ENCODE measurements around the gene GGNBP2.
A peak's percentile ranks its signal among the peaks of the same experiment; 100 is the strongest.

Gene GGNBP2

DNA sequence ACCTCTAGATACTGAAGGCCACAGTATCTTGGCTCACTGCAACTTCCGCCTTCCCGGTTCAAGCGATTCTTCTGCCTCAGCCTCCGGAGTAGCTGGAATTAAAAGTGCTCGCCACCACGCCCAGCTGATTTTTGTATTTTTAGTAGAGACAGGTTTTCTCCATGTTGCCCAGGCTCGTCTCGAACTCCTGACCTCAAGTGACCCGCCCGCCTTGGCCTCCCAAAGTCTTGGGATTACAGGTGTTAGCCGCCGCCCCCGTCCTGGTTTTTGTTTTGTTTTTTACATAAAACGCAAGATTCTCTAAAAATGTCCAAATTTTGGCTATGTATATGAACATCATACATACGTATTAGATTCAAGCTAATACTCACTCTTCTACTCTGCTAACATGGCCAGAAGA lies 2.0 kb upstream of the GGNBP2 start:
- TF ChIP-seq, protein P1, sequence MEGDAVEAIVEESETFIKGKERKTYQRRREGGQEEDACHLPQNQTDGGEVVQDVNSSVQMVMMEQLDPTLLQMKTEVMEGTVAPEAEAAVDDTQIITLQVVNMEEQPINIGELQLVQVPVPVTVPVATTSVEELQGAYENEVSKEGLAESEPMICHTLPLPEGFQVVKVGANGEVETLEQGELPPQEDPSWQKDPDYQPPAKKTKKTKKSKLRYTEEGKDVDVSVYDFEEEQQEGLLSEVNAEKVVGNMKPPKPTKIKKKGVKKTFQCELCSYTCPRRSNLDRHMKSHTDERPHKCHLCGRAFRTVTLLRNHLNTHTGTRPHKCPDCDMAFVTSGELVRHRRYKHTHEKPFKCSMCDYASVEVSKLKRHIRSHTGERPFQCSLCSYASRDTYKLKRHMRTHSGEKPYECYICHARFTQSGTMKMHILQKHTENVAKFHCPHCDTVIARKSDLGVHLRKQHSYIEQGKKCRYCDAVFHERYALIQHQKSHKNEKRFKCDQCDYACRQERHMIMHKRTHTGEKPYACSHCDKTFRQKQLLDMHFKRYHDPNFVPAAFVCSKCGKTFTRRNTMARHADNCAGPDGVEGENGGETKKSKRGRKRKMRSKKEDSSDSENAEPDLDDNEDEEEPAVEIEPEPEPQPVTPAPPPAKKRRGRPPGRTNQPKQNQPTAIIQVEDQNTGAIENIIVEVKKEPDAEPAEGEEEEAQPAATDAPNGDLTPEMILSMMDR (conservative IDR thresholded peaks at IDR 0.05; ENCODE audit: low read depth, low read length) = no peak
- H3K4me3 ChIP-seq (ENCODE audit: low read length) = no peak overlapping the region
- DNase-seq (ENCODE audit: low read depth) = no peak

GRCh38 chr17:36544044-36544306 lies 744 bp upstream of the GGNBP2 start:
- peak overlapping the region; percentile 94 for H3K4me3 ChIP-seq (ENCODE audit: low read length)
- peak; percentile 19 for DNase-seq (ENCODE audit: low read depth)
- TF ChIP-seq, protein P1 (conservative IDR thresholded peaks at IDR 0.05; ENCODE audit: low read depth, low read length) = no peak

- DNase-seq (ENCODE audit: low read depth) = no peak
- H3K4me3 ChIP-seq (ENCODE audit: low read length) = peak overlapping the region; percentile 94
- TF ChIP-seq, protein P1 (conservative IDR thresholded peaks at IDR 0.05; ENCODE audit: low read depth, low read length) = no peak
Measured at GRCh38 chr17:36545077-36545464, 352 bp downstream of the GGNBP2 start.

- H3K4me3 ChIP-seq (ENCODE audit: low read length) = peak overlapping the region; percentile 94
- peak; percentile 94 for DNase-seq (ENCODE audit: low read depth)
- TF ChIP-seq, protein P1 (conservative IDR thresholded peaks at IDR 0.05; ENCODE audit: low read depth, low read length) = peak; percentile 1
Measured at GRCh38 chr17:36545465-36546417, 1.0 kb downstream of the GGNBP2 start.

DNA sequence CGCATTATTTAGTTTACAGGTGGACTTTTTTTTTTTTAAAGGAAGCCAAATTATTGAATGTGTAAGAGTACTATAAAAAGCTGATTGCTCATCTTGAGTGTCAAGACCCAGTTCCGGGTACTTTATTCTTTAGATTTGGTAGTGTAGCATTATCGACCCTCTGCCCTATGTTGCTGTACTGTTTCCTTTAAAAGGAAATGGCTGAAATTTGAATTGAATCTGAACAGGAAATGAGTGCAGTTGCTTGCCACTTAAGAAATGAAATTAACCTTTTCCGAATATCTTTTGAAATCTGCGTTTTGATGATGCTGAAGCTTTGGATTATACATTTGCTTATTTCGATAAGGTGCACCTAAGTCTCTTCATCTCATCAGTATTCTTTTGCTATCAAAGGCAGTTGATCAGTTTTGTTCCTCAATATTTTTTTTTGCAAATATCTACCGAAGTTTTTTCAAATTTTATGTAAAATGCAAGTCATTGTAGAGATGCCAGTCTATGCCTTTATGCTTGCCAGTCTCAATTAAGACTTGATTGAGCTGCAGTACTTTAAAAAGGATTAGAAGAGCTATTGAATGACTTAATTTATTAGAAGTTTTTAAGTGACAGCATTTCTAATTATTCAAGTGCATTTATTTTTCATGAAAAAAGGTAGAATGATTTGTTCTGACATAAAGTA lies 1.8 kb downstream of the GGNBP2 start:
- H3K4me3 ChIP-seq (ENCODE audit: low read length) = peak overlapping the region; percentile 94
- TF ChIP-seq, protein P1 (conservative IDR thresholded peaks at IDR 0.05; ENCODE audit: low read depth, low read length) = no peak
- no peak for DNase-seq (ENCODE audit: low read depth)

GRCh38 chr17:36547776-36548175 lies 3.1 kb downstream of the GGNBP2 start:
- no peak for DNase-seq (ENCODE audit: low read depth)
- no peak overlapping the region for H3K4me3 ChIP-seq (ENCODE audit: low read length)
- TF ChIP-seq, protein P1 (conservative IDR thresholded peaks at IDR 0.05; ENCODE audit: low read depth, low read length) = no peak
